ENCODE results near the gene SULT2B1. TPM values are rescaled to one million over a fixed set of nuclear protein-coding genes. Genes with fewer than 3 reads are reported as not detected.
A peak's percentile ranks its signal among the peaks of the same experiment; 100 is the strongest.

SULT2B1 gene
- total RNA-seq, 2 experiments from 2014 or later, result not detected

- ATAC-seq (ENCODE audit: poor library complexity) (no peak), DNase-seq (no peak)
- intact Hi-C loops (cut with DNase I, micrococcal nuclease), result loop anchor here in 1 of 2 experiments (5.0 to 10.0 kb wide), 2 partner anchors 207 to 334 kb away; partner anchors contain the start of gene MAMSTR
- Histone ChIP-seq H3K36me3 (ENCODE audit: insufficient read depth, low read length) (peaks cover 11% of the 10 kb centered on the region), H3K4me1 (ENCODE audit: insufficient read depth, low read length) (peaks cover 30% of the 10 kb centered on the region), H3K27me3 (ENCODE audit: control insufficient read depth in 1 of 2, insufficient read depth in 2 of 2, low read length in 2 of 2) (no peaks in the 10 kb centered on the region), H3K9me3 (ENCODE audit: control insufficient read depth in 1 of 2, insufficient read depth in 1 of 2, low read length in 2 of 2) (no peaks in the 10 kb centered on the region), H3K27ac (ENCODE audit: low read depth in 1 of 2, low read length in 2 of 2) (no peak overlapping the region), H3K4me3 (ENCODE audit: low read length) (no peak overlapping the region)
- Mint-ChIP-seq H3K27me3 (no peaks in the 10 kb centered on the region), H3K4me1 (ENCODE audit: low read depth) (peaks cover 13% of the 10 kb centered on the region), H3K4me3 (no peak overlapping the region), H3K27ac (no peak overlapping the region), H3K9me3 (no peaks in the 10 kb centered on the region), H3K36me3 (ENCODE audit: low read depth) (peaks cover 16% of the 10 kb centered on the region)
- POLR2A ChIA-PET, result no interaction called here
- CTCF ChIA-PET, result interaction anchor here (0.9 to 3.7 kb wide), 2 partner anchors 76 to 80 kb away, joined by 7 to 25 read pairs; no protein-coding TSS in a partner anchor
- TF ChIP-seq CTCF (IDR thresholded peaks at IDR 0.05), result no peak
Measured at GRCh38 chr19:48507911-48508439, 44.0 kb upstream of the SULT2B1 start.

GRCh38 chr19:48508729-48509411 is 43.1 kb upstream of the SULT2B1 start:
- ChIA-PET POLR2A (interaction anchor here (0.6 kb wide), 1 partner anchor 175 kb away, joined by 3 read pairs; no protein-coding TSS in a partner anchor), CTCF (no interaction called here)
- H3K4me1 ChIP-seq (ENCODE audit: insufficient read depth, low read length), result peaks cover 39% of the 10 kb centered on the region
- Mint-ChIP-seq H3K27me3 (no peaks in the 10 kb centered on the region), H3K4me1 (ENCODE audit: low read depth) (peaks cover 12% of the 10 kb centered on the region), H3K36me3 (ENCODE audit: low read depth) (peaks cover 16% of the 10 kb centered on the region), H3K4me3 (no peak overlapping the region), H3K9me3 (no peaks in the 10 kb centered on the region), H3K27ac (no peak overlapping the region)
- DNase-seq (no peak), ATAC-seq (ENCODE audit: poor library complexity) (no peak)
- H3K36me3 ChIP-seq (ENCODE audit: insufficient read depth, low read length), result peaks cover 11% of the 10 kb centered on the region
- no peak for TF ChIP-seq CTCF (IDR thresholded peaks at IDR 0.05)
- intact Hi-C loops (cut with DNase I, micrococcal nuclease), result loop anchor here in 1 of 2 experiments (5.0 to 10.0 kb wide), 2 partner anchors 206 to 333 kb away; partner anchors contain the start of gene MAMSTR
- H3K9me3 ChIP-seq (ENCODE audit: control insufficient read depth in 1 of 2, insufficient read depth in 1 of 2, low read length in 2 of 2), result no peaks in the 10 kb centered on the region
- H3K27me3 ChIP-seq (ENCODE audit: control insufficient read depth in 1 of 2, insufficient read depth in 2 of 2, low read length in 2 of 2), result no peaks in the 10 kb centered on the region
- no peak overlapping the region for H3K4me3 ChIP-seq (ENCODE audit: low read length)
- H3K27ac ChIP-seq (ENCODE audit: low read depth in 1 of 2, low read length in 2 of 2), result no peak overlapping the region

DNA sequence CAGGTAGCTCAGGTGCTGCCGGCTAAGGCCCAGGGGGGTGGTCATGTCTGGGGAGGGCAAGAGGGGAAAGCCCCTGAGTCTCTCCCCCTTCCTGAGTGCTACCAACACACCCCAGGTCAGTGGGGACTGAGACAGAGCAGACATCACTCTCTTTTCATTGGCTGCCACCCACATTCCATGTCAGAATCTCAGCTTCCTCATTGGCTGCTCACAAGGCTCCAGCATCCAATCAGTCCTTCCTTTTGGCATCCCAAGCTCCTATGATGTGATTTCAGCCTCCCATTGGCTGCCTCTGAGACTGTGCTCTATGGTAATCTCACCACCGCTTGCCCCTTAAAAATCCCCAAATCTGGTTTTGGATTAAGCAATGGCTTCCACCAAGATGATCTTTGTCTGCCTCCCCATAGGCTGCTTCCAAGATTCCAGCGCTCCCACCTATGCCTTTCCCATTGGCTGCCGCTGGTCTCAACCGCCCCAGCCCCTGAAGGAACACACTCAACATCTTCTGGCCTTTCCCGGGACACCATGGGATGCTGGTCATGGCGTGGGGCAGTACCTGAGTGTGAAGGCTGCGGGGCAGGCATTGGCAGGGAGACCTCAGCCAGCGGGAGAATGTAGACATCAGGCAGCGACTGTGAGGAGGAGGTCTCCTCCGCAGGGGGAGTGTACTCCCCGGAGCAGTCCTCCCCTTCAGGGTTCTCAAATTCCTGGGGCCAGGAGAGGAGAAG is 42.3 kb upstream of the SULT2B1 start:
- H3K9me3 ChIP-seq (ENCODE audit: control insufficient read depth in 1 of 2, insufficient read depth in 1 of 2, low read length in 2 of 2), result no peaks in the 10 kb centered on the region
- no peaks in the 10 kb centered on the region for H3K9me3 Mint-ChIP-seq
- H3K27me3 Mint-ChIP-seq, result no peaks in the 10 kb centered on the region
- CTCF ChIA-PET, result interaction anchor here (1.4 kb wide), 1 partner anchor 80 kb away, joined by 4 read pairs; no protein-coding TSS in a partner anchor
- H3K27ac ChIP-seq (ENCODE audit: low read depth in 1 of 2, low read length in 2 of 2), result no peak overlapping the region
- H3K36me3 Mint-ChIP-seq (ENCODE audit: low read depth), result peaks cover 16% of the 10 kb centered on the region
- no peak overlapping the region for H3K27ac Mint-ChIP-seq
- peaks cover 15% of the 10 kb centered on the region for H3K4me1 Mint-ChIP-seq (ENCODE audit: low read depth)
- no peaks in the 10 kb centered on the region for H3K27me3 ChIP-seq (ENCODE audit: control insufficient read depth in 1 of 2, insufficient read depth in 2 of 2, low read length in 2 of 2)
- peaks cover 11% of the 10 kb centered on the region for H3K36me3 ChIP-seq (ENCODE audit: insufficient read depth, low read length)
- intact Hi-C loops (cut with DNase I, micrococcal nuclease), result loop anchor here in 1 of 2 experiments (5.0 to 10.0 kb wide), 4 partner anchors 147 to 333 kb away; partner anchors contain the start of genes MAMSTR, SYNGR4 and TMEM143
- DNase-seq (peak in 1 of 14 experiments; percentile 5), ATAC-seq (ENCODE audit: poor library complexity) (no peak)
- H3K4me3 Mint-ChIP-seq, result peak overlapping the region; percentile 52
- POLR2A ChIA-PET, result interaction anchor here (0.6 to 1.6 kb wide), 4 partner anchors 16 to 176 kb away, joined by 3 to 8 read pairs (median 4); partner anchors contain the start of genes RPL18 and SPHK2
- no peak for TF ChIP-seq CTCF (IDR thresholded peaks at IDR 0.05)
- no peak overlapping the region for H3K4me3 ChIP-seq (ENCODE audit: low read length)
- H3K4me1 ChIP-seq (ENCODE audit: insufficient read depth, low read length), result peaks cover 42% of the 10 kb centered on the region
